Cortex of kidney (tissue), 1 donor: ENCODE data around the gene PRSS8.
A peak's percentile ranks its signal among the peaks of the same experiment; 100 is the strongest.
"Not testable (repeated sequence)": the region's sequence is repeated elsewhere in the genome, so short reads cannot be mapped to it uniquely, and the experiment has no call there.

Experiments
- DNase-seq: peaks from one replicate; lab custom pipeline; 2025; lab: John Stamatoyannopoulos, UW

Gene PRSS8

DNA sequence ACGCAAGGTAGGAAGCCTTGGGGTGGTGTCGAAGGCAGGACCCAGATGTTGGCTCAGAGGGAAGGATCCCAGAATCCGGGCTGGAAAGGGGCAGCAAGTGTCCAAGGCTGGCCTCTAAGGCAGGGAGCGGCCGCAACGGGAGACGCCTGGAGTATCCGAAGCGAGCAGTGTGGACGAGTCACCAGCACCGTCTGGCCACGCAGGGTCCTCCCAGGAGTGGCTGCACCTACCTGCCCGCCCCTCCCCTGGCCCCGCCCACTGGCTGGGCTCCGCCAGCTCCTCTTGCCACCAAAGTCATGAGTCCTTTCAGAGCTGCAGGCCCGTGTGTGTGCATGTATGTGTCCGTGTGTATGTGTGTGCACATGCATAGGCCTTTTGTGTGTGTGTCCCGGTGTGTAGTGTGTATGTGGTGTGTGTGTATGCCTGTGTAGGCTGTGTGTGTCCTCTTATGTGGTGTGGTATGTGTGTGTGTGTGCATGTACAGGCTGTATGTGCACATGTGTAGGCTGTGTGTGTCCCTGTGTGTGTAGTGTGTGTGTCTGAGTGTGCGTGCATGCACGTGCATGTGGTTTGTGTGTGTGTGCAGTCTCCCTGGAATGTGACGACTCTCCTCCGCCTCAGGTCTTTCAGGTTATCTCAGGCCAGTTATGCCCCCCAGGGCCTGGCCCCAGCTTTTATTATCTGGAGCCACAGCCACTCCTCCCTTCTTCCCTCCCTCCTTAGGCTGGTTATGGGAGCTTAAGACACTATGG lies at the start of gene PRSS8:
PRSS8 (minus strand) TSS at position 193 of the 752 bp plus-strand sequence. CDS start 229 bp downstream, outside the sequence.
- DNase-seq: no peak

GRCh38 chr16:31184888-31185287 lies 49.4 kb upstream of the PRSS8 start:
- no peak for DNase-seq

- no peak for DNase-seq
Measured at GRCh38 chr16:31183432-31184428, 48.2 kb upstream of the PRSS8 start.

- no peak for DNase-seq
Measured at GRCh38 chr16:31182391-31182790, 46.9 kb upstream of the PRSS8 start.

DNA sequence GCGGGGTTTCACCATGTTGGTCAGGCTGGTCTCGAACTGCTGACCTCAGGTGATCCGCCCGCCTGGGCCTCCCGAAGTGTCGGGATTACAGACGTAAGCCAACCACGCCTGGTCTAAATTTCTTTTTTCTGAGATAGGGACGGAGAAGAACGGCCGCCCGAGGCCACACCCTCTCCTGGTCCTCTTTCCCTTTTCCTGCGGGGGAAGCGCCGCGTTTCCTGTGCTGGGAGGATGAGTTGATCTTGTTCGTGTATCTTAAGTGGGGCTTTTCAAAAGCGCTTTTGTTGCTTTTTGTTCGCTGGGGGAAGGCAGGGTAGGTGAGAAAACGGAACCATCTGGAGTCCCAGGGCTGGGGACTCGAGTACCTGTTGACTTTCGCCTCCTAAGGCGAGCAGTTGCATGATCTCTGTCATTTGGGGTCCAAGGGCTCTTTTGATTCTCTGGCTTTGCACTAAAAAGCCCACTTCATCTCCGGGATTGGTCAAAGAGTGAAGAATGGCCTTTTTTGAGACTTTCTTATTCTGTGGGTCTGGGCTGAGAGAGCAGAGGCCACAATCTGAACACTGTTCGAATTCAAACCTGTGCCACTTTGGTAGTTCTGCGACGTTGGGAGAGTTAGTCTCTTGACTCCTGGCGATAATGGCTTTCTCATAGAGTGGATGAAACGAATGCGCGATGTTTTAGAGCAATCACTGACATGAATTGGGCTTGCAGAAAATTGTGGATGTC lies 45.7 kb upstream of the PRSS8 start:
- no peak for DNase-seq

GRCh38 chr16:31179747-31180459 lies 44.4 kb upstream of the PRSS8 start, which contains the start of gene FUS:
FUS (plus strand) TSS chr16:31180139; CDS start chr16:31180215, 76 bp downstream.
- DNase-seq: peak; percentile 57

DNA sequence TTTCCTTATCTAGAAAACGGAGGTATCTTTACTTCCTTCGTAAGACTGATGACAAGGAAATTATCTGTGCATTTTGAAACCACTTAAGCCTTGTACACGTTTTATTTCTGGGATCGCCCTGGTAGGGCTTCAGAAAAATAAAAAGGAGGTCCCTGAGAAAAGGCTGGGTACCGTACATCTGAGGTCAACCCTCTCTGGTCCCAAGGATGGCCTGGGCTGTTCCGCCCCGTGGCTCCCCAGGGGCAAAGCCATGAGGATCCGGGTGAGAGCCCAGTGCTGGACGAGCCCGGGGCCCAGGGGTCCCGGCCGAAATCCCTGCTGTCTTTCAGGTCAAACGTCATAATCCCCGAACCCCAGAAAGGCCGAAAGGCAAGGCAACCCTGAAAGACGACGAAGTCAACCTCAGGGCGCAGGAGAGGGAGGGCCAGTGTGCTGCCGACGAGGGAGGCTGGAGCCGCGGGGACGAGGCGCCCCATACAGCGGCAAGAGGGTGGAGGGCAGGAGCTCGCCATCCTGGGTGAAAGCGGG lies 43.8 kb upstream of the PRSS8 start:
- DNase-seq: no peak

DNA sequence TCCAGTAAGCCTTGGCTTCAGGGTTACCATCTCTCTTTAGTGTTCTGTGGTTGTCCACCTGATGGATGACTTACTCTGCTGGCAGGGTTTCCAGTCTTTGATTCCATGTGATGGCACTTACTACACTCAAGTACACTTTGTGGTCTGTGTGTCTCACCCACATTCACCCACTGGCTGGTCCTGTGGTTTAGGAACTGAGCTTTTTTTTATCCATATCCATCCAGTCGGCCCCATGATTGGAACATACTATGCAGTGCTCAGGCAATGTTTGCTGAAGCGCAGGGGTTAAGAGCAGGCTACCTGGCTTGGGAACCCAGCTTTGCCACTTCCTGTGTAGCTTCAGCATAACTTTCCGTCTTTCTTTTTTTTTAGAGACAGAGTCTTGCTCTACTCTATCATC lies 41.6 kb upstream of the PRSS8 start:
- DNase-seq: no peak

DNA sequence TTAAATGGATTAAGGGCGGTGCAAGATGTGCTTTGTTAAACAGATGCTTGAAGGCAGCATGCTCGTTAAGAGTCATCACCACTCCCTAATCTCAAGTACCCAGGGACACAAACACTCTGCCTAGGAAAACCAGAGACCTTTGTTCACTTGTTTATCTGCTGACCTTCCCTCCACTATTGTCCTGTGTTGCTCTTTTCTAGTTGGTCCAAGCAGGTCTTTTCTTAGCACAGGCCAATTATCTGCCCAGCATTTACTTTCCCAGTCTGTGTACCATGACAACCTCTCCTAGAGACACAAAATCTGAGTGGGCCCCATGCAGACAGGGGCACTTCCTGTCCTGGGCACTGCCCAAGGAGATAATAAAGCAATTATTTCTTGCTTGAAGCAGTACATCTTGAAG lies 34.5 kb upstream of the PRSS8 start:
- DNase-seq: not testable (repeated sequence)

DNA sequence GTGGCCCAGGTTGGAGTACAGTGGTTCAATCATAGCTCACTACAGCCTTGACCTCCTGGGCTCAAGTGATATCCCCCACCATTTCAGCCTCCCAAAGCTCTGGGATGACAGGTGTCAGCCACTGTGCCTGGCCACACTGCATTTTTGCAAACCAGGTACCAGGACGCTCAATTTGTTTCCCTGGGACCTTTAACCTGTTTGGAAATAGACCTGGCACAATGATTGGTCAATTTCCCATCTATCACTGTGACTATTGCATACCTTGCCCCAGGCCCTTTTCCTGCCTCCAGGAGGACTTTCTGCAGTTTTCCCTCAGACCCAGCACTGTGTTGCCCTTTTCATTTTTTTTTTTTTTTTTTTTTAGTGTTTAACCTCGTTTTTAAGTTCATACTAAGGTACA lies 33.3 kb upstream of the PRSS8 start:
- no peak for DNase-seq

DNA sequence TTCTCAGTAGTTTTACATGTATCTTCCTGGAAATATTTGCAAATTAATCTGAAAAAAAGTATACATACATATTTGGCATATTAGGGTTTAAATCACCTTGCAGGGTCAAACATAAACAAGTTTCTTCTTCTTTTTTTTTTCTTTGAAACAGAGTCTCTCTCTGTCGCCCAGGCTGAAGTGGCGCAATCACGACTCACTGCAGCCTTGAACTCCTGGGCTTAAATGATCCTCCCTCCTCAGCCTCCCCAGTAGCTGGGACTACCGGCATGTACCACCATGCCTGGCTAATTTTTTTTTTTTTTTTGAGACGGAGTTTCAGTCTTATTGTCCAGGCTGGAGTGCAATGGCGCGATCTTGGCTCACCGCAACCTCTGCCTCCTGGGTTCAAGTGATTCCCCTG lies 31.8 kb upstream of the PRSS8 start:
- DNase-seq: no peak

GRCh38 chr16:31157136-31157535 lies 21.6 kb upstream of the PRSS8 start:
- DNase-seq: no peak

- not testable (repeated sequence) for DNase-seq
Measured at GRCh38 chr16:31150976-31151375, 15.4 kb upstream of the PRSS8 start.

- DNase-seq: no peak
Measured at GRCh38 chr16:31149894-31150890, 14.7 kb upstream of the PRSS8 start, which contains the start of gene PRSS36. PRSS36 (minus strand) TSS chr16:31150066; CDS start chr16:31150035, 31 bp downstream.

DNA sequence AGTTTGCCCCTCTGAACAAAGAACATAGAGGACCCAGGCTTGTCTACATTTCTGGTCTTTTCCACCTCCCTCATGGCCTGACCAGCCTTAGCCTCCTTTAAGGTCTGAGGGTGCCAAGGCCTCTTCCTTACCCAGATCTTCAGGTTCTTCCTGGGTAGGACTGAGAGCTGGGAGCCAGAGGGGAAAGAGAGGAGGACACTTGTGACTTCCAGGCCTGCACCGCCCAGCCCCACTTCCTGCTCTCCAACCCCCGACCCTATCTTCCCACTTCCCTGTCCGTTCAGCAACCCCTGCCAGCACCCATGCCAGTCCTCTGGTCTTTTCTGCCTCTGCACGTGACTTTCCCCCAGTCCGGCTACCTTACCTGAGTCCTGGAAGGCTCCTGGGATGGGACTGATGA lies 13.8 kb upstream of the PRSS8 start:
- DNase-seq: no peak

DNA sequence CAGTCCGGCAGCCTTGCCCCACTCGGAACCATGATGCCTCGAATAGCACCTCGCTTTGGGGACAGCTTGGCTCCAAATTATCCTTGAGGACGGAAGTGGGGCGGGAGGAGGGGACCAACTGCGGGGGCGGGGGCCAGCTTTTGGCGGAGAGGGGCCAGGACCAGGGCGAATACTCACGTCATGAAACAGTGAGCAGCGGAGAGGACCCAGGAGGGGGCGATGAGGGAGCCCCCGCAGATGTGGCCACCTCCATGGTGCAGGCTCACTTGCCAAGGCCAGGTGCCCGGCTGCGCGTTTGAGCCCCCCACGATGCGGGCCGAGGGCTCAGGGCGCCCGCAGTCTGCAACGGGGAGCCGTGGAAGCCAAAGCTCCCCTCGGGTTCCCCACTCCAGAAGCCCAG lies 13.4 kb upstream of the PRSS8 start:
- DNase-seq: no peak

- no peak for DNase-seq
Measured at GRCh38 chr16:31148281-31148728, 12.8 kb upstream of the PRSS8 start.

GRCh38 chr16:31147574-31147973 lies 12.0 kb upstream of the PRSS8 start:
- DNase-seq: no peak

DNA sequence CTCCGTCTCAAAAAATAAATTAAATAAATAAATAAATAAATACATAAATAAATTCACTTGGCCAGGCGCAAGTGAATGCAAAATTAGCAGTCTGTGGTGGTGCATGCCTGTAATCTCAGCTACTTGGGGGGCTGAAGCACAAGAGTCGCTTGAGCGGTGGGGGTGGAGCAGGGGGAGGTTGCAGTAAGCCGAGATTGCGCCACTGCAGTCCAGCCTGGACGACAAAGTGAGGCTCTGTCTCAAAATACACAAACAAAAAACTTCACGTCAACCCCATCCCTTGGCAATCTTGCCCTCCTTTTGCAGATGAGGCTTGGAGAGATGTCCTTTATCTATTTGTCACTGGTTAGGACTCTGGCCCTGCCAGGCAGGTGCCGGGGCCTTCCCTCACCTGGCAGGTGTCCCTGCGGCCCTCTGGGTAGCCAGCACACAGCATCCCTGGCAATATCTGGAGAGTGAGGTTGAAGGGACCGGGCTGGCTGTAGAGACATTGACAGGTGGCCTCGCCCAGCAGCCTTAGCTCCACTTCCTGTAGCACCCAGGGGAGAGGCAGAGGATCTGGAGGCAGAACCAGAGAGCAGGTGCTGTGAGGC lies 10.0 kb upstream of the PRSS8 start:
- no peak for DNase-seq
